Adipocyte (in vitro differentiated cells): ENCODE measurements around the gene COL23A1.

Experiments
- DNase-seq: peaks from one replicate; pipeline ENCODE4 v3.0.0-alpha.2; 2015; ENCODE audit warnings: low read depth
- H3K27me3 ChIP-seq: replicated peaks from 2 replicates; pipeline ENCODE4 v1.7.0; 2013; ENCODE audit warnings: mild to moderate bottlenecking, low read length, moderate library complexity; ENCODE audit not compliant: control insufficient read depth, insufficient read depth
- H3K36me3 ChIP-seq: 2 replicates; pipeline ENCODE4 v1.7.0; 2013; ENCODE audit warnings: low read length, mild to moderate bottlenecking, moderate library complexity; ENCODE audit not compliant: control insufficient read depth, insufficient read depth, severe bottlenecking
- H3K4me1 ChIP-seq: 2 replicates; pipeline ENCODE4 v1.7.0; 2013; ENCODE audit warnings: mild to moderate bottlenecking, low read length, moderate library complexity; ENCODE audit not compliant: control insufficient read depth, insufficient read depth
- H3K4me3 ChIP-seq: 2 replicates; pipeline ENCODE4 v1.7.0; 2013; ENCODE audit warnings: mild to moderate bottlenecking, low read length, moderate library complexity
- H3K9ac ChIP-seq: 2 replicates; pipeline ENCODE4 v1.7.0; 2013; ENCODE audit warnings: mild to moderate bottlenecking, low read length, moderate library complexity
- H3K9me3 ChIP-seq: 2 replicates; pipeline ENCODE4 v1.7.0; 2013; ENCODE audit warnings: mild to moderate bottlenecking, low read length, moderate library complexity; ENCODE audit not compliant: control insufficient read depth

COL23A1 gene

GRCh38 chr5:178540526-178540925 lies 49.7 kb downstream of the COL23A1 start:
- Histone ChIP-seq H3K27me3 (peaks cover 7% of the 10 kb centered on the region), H3K36me3 (no peaks in the 10 kb centered on the region), H3K4me3 (no peak overlapping the region), H3K4me1 (no peaks in the 10 kb centered on the region), H3K9ac (no peak overlapping the region), H3K9me3 (no peaks in the 10 kb centered on the region)
- no peak for DNase-seq

GRCh38 chr5:178538741-178539229 lies 51.4 kb downstream of the COL23A1 start:
- no peak overlapping the region for H3K9ac ChIP-seq
- DNase-seq = no peak
- peaks cover 3% of the 10 kb centered on the region for H3K27me3 ChIP-seq
- H3K4me3 ChIP-seq = no peak overlapping the region
- no peaks in the 10 kb centered on the region for H3K9me3 ChIP-seq
- no peaks in the 10 kb centered on the region for H3K4me1 ChIP-seq
- no peaks in the 10 kb centered on the region for H3K36me3 ChIP-seq

GRCh38 chr5:178537467-178538371 lies 52.5 kb downstream of the COL23A1 start:
- DNase-seq = no peak
- Histone ChIP-seq H3K36me3 (no peaks in the 10 kb centered on the region), H3K27me3 (peaks cover 3% of the 10 kb centered on the region), H3K4me3 (no peak overlapping the region), H3K9me3 (no peaks in the 10 kb centered on the region), H3K9ac (no peak overlapping the region), H3K4me1 (no peaks in the 10 kb centered on the region)

DNA sequence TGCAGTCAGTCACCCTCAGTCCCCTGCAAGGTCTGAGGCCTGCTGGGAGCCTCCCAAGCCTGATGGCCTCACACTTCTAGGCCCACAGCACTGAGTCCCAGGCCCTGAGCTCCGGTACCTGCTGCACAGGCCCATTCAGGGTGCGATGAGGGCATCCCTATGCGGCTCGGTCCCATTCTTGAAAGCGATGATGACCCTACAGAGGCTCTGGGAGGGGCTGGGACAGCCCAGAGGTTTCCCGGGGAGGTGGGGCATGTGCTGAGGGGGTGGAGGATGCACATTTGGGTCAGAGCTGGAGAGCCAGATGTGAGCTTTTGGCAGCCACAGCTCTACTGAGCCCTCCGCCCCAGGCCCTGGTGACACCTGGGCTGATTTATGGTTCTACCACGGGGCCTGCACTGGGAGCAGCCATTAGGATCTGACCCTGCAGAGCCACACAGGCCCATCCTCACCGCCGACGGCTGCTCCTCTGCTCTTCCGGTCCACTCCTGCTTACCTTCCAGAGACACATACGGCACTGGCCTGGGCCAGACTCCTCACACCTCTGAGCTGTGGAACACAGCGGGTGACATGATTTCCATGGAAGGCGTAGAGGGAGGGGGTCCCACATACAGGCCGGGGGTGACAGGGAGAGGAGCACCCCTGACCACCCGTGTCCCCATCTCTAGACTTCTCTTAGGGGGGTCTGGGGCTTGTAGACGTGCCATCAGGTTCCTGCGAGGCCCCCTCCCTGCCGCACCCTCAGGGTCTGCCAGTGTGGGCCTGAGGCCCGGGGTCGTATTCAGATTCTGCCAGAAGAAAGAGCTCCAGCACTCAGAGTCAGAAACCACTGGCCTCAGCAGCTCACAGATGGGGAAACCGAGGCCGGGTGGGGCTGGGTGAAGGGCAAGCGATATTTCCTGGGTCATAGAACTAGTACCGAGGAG lies 53.4 kb downstream of the COL23A1 start:
- H3K9me3 ChIP-seq = no peaks in the 10 kb centered on the region
- no peak for DNase-seq
- H3K4me1 ChIP-seq = no peaks in the 10 kb centered on the region
- no peak overlapping the region for H3K9ac ChIP-seq
- no peak overlapping the region for H3K4me3 ChIP-seq
- H3K27me3 ChIP-seq = peaks cover 3% of the 10 kb centered on the region
- H3K36me3 ChIP-seq = no peaks in the 10 kb centered on the region

DNA sequence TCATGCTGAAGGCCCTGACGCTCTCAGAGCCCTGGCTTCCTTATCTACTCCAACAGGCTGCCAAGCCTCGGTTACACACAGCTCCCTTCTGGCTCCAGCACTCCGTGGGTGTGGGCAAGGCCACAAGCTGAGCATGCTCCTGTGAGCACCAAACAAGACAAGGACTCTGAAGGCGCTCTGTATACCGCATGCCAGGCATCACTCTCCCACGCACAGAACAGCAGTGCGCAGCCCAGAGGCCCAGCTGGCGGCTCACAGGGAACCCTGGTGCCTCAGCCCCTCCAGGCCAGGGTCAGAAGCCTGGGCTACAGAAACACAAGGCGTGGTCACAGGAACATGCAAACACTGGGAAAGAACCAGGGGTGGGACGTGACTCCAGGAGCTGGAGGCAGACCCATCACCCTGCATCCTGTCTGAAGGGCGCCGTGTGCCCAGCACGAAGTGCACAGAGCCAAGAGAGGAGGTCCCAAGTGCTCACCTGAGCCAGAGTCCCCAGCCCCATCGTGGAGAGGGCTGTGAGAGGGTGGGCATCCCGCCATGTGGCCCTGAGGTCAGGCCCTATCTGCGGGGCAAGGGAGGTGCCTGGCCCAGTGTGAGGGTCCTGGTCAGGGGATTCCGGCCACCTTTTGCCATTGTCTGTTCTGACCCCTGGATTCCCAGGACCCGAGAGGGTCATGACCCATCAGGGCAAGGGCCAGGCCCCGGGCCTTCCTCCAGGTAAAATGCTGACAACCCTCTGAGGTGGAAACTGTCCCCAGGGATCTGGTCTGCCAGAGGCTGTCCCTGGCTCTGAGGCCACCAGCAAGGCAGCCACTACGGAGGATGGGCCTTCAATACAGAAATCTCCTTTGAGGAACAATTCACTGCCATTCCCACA lies 54.7 kb downstream of the COL23A1 start:
- Histone ChIP-seq H3K9me3 (no peaks in the 10 kb centered on the region), H3K27me3 (peaks cover 3% of the 10 kb centered on the region), H3K4me3 (no peak overlapping the region), H3K4me1 (no peaks in the 10 kb centered on the region), H3K36me3 (no peaks in the 10 kb centered on the region), H3K9ac (no peak overlapping the region)
- DNase-seq = no peak

DNA sequence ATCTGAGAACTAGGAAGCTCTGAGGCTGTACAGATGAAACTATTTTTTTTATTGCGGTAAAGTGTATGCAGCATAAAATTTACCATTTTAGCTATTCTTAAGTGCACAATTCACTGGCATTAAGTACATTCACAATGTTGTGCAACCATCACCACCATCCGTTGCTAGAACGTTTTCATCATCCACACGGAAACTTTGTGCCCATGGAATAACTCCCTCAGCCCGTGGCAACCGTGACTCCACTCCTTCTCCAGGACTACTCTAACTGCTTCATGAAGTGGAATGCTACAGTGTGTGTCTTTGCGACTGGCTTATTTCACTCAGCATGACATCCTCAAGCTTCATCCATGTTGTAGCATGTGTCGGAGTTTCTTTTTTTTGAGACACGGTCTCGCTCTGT lies 57.1 kb downstream of the COL23A1 start:
- no peak overlapping the region for H3K9ac ChIP-seq

GRCh38 chr5:178532666-178533065 lies 57.5 kb downstream of the COL23A1 start:
- no peak for DNase-seq
- H3K27me3 ChIP-seq = no peaks in the 10 kb centered on the region
- H3K9me3 ChIP-seq = no peaks in the 10 kb centered on the region
- H3K9ac ChIP-seq = no peak overlapping the region
- no peaks in the 10 kb centered on the region for H3K4me1 ChIP-seq
- H3K4me3 ChIP-seq = no peak overlapping the region
- H3K36me3 ChIP-seq = no peaks in the 10 kb centered on the region

More for the DNA sequence above, 57.1 kb downstream of the COL23A1 start:
- no peak for DNase-seq
- H3K27me3 ChIP-seq = no peaks in the 10 kb centered on the region
- H3K9me3 ChIP-seq = no peaks in the 10 kb centered on the region
- H3K4me1 ChIP-seq = no peaks in the 10 kb centered on the region
- no peaks in the 10 kb centered on the region for H3K36me3 ChIP-seq
- no peak overlapping the region for H3K4me3 ChIP-seq

- Histone ChIP-seq H3K36me3 (no peaks in the 10 kb centered on the region), H3K9ac (no peak overlapping the region), H3K9me3 (no peaks in the 10 kb centered on the region), H3K4me3 (no peak overlapping the region), H3K4me1 (no peaks in the 10 kb centered on the region), H3K27me3 (no peaks in the 10 kb centered on the region)
- no peak for DNase-seq
Observed at GRCh38 chr5:178532236-178532635, 58.0 kb downstream of the COL23A1 start.

- Histone ChIP-seq H3K36me3 (no peaks in the 10 kb centered on the region), H3K9me3 (no peaks in the 10 kb centered on the region), H3K4me3 (no peak overlapping the region), H3K4me1 (no peaks in the 10 kb centered on the region), H3K9ac (no peak overlapping the region), H3K27me3 (no peaks in the 10 kb centered on the region)
- no peak for DNase-seq
Observed at GRCh38 chr5:178531786-178532185, 58.4 kb downstream of the COL23A1 start.

DNA sequence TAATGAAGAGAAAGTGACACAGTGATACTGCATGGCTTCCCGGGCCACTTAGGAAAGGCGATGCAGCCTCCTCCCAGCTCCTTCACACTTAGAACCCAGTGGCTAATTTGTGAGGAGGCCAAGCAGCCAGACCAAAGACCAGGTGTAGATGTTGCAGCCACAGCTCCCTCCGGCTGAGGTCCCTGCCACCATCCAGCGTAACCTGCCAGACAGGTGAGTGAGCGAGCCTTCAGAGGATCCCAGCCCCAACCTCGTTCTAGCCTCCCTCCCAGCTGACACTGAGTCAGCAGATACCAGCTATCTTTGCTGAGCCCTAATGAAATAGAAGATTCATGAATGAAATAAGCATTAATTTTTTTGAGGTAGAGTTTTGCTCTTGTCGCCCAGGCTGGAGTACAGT lies 59.7 kb downstream of the COL23A1 start:
- no peaks in the 10 kb centered on the region for H3K4me1 ChIP-seq
- no peaks in the 10 kb centered on the region for H3K36me3 ChIP-seq
- no peaks in the 10 kb centered on the region for H3K9me3 ChIP-seq
- DNase-seq = no peak
- no peak overlapping the region for H3K9ac ChIP-seq
- no peak overlapping the region for H3K4me3 ChIP-seq
- H3K27me3 ChIP-seq = no peaks in the 10 kb centered on the region
